Peyer's patch (tissue), 4 donors: Measurements from ENCODE around the gene GLYAT. TPM values are rescaled to one million over a fixed set of nuclear protein-coding genes. Genes with fewer than 3 reads are reported as not detected.

Experiments used
- DNase-seq, 3 donors: peaks; one replicate each; pipeline ENCODE4 v3.0.0-alpha.2; 2017 to 2019
- H3K27ac ChIP-seq, 4 donors: fragments of 200-600 bp; sonication (generic); one replicate each; pipeline ENCODE4 v1.5.1; 2016 to 2019
- H3K27me3 ChIP-seq, 2 donors: fragments of 200-600 bp; sonication (generic); one replicate each; pipeline ENCODE4 v1.5.1; 2019
- H3K36me3 ChIP-seq, 3 donors: fragments of 200-600 bp; sonication (generic); one replicate each; pipeline ENCODE4 v1.5.1; 2016 to 2019
- H3K4me1 ChIP-seq, 4 donors: fragments of 200-600 bp; sonication (generic); one replicate each; pipeline ENCODE4 v1.5.1; 2016 to 2019
- H3K4me3 ChIP-seq, 4 donors: fragments of 200-600 bp; sonication (generic); 1 replicate in 3 of 4; 2 replicates in 1 of 4; pipeline ENCODE4 v1.5.1; 2016 to 2019; ENCODE audit warnings: mild to moderate bottlenecking in 1 of 4
- H3K9me3 ChIP-seq, 4 donors: fragments of 200-600 bp; sonication (generic); one replicate each; pipeline ENCODE4 v1.5.1; 2016 to 2019; ENCODE audit warnings: mild to moderate bottlenecking in 1 of 4
- POLR2A ChIP-seq, 2 donors: fragments of 450-650 bp; IDR thresholded peaks; one replicate each; pipeline ENCODE4 v1.5.1; 2017; ENCODE audit warnings: antibody characterized with exemption in 2 of 2, mild to moderate bottlenecking in 2 of 2, moderate library complexity in 2 of 2
- total RNA-seq, 4 donors: library from RNA; depleted of rRNA; stranded (reverse); fragments of >200 nt; gene quantifications; one replicate each; pipeline ENCODE4 v1.1.0, GENCODE V29; 2016
- TF ChIP-seq, protein P1 (sequence below), 6 experiments: fragments of 450-650 bp in 4 of 6; fragments of 200-600 bp in 2 of 6; sonication (generic) in 1 of 6; IDR thresholded peaks; one replicate each; pipeline ENCODE4 v1.5.1; 2017 to 2019; ENCODE audit warnings: antibody characterized with exemption in 6 of 6, mild to moderate bottlenecking in 3 of 6, moderate library complexity in 1 of 6

Gene GLYAT
- total RNA-seq, 4 donors from 2014 or later, result not detected

- peak in 1 of 3 donors; percentile 47 for DNase-seq
- no peaks in the 10 kb centered on the region for H3K36me3 ChIP-seq
- H3K27ac ChIP-seq, result no peak overlapping the region
Observed at GRCh38 chr11:58762284-58763119, 30.8 kb upstream of the GLYAT start.

DNA sequence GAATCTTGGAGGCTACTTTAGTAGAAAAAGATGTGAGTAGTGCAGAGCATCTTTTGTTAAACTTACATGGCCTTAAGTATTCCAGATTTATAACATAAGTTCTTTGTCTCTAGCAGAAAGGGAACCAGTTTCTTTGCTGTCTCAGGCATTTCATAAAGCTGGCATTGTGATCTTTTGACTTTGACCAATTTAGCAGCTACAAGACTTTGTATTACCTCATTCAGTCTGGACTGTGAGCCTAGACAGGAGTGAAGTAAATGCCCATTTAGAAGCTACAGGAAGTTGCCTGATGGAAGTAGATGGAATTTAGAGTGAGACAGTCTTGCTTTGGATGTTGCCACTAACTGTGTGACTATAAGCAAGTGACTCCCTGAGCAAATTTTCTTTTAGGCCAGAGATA is 25.7 kb upstream of the GLYAT start:
- Histone ChIP-seq H3K27me3 (no peaks in the 10 kb centered on the region), H3K9me3 (no peaks in the 10 kb centered on the region), H3K36me3 (no peaks in the 10 kb centered on the region), H3K27ac (no peak overlapping the region), H3K4me3 (no peak overlapping the region), H3K4me1 (peaks cover 0 to 3% (median 0%) of the 10 kb centered on the region in 4 donors)
- no peak for DNase-seq
- TF ChIP-seq, protein P1, sequence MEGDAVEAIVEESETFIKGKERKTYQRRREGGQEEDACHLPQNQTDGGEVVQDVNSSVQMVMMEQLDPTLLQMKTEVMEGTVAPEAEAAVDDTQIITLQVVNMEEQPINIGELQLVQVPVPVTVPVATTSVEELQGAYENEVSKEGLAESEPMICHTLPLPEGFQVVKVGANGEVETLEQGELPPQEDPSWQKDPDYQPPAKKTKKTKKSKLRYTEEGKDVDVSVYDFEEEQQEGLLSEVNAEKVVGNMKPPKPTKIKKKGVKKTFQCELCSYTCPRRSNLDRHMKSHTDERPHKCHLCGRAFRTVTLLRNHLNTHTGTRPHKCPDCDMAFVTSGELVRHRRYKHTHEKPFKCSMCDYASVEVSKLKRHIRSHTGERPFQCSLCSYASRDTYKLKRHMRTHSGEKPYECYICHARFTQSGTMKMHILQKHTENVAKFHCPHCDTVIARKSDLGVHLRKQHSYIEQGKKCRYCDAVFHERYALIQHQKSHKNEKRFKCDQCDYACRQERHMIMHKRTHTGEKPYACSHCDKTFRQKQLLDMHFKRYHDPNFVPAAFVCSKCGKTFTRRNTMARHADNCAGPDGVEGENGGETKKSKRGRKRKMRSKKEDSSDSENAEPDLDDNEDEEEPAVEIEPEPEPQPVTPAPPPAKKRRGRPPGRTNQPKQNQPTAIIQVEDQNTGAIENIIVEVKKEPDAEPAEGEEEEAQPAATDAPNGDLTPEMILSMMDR (IDR thresholded peaks at IDR 0.05), result no peak
- TF ChIP-seq POLR2A (IDR thresholded peaks at IDR 0.05), result no peak

More at GRCh38 chr11:58762284-58763119, 30.8 kb upstream of the GLYAT start:
- H3K4me1 ChIP-seq, result peaks cover 0 to 3% (median 0%) of the 10 kb centered on the region in 4 donors
- TF ChIP-seq POLR2A (IDR thresholded peaks at IDR 0.05), result no peak
- TF ChIP-seq, protein P1 (IDR thresholded peaks at IDR 0.05), result no peak
- no peaks in the 10 kb centered on the region for H3K9me3 ChIP-seq
- H3K4me3 ChIP-seq, result no peak overlapping the region
- peaks cover 0 to 3% of the 10 kb centered on the region in 2 donors for H3K27me3 ChIP-seq

DNA sequence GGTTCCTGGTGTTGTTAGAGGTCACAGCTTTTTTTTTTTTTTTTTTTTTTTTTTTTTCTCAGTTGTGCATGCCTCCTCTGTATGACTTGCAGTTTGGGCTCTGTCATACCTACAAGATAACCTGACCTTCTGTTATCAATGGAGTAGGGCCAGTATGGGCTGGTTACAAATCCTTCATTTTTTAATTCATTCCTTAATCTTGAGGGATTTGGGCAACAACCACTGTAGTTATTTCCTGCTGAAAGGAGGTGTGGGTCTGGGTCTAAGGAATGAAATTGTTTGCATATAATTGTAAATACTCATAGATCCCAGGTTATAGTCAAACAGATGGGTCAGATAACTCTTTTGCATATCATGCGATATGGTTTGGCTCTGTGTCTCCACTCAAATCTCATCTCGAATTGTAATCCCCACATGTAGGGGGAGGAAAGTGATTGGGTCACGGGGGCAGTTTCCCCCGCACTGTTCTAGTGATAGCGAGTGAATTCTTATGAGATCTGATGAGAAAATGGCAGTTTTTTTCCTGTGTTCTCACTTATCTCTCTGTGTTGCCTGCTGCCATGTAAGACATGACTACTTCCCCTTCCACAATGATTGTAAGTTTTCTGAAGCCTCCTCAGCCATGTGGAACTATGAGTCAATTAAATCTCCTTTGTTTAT is 14.1 kb upstream of the GLYAT start:
- no peak overlapping the region for H3K27ac ChIP-seq
- no peaks in the 10 kb centered on the region for H3K36me3 ChIP-seq
- no peak overlapping the region for H3K4me3 ChIP-seq
- H3K9me3 ChIP-seq, result no peaks in the 10 kb centered on the region
- DNase-seq, result no peak
- no peaks in the 10 kb centered on the region for H3K27me3 ChIP-seq
- TF ChIP-seq, protein P1 (IDR thresholded peaks at IDR 0.05), result no peak
- TF ChIP-seq POLR2A (IDR thresholded peaks at IDR 0.05), result no peak
- H3K4me1 ChIP-seq, result no peaks in the 10 kb centered on the region

DNA sequence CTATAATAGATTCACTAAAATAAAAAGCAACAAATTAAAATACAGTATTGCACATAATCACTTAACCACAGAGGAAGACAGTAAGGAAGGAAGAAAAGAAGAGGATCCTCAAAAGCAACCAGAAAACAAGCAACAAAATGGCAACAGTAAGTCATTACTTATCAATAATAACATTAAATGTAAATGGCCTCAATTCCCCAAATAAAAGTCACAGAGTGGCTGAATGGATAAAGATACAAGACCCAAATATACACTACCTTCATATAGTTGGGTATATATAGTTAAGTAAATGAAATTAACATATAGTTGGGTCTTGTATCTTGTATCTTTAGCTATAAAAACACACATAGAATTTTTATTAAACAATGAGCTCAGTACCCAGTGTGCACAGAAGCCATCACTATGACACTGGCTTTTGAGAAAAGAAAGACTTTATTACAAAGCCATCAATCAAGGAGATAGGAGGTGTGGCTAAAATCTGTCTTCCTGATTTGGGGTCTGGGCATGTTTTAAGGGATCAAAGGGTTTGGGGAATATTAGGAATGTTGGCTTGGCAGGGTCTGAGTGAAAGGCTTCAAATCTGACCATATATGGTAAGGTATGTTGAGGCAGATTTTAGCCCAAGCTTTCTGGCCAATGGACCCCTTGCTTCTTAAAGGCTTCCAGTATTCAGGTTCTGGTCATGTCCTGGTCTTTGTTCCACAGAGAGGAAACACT is 13.4 kb upstream of the GLYAT start:
- no peak for DNase-seq
- Histone ChIP-seq H3K4me3 (no peak overlapping the region), H3K27me3 (no peaks in the 10 kb centered on the region), H3K4me1 (no peaks in the 10 kb centered on the region), H3K27ac (no peak overlapping the region), H3K36me3 (no peaks in the 10 kb centered on the region), H3K9me3 (no peaks in the 10 kb centered on the region)
- no peak for TF ChIP-seq POLR2A (IDR thresholded peaks at IDR 0.05)
- TF ChIP-seq, protein P1 (IDR thresholded peaks at IDR 0.05), result no peak

GRCh38 chr11:58742981-58743880 is 11.5 kb upstream of the GLYAT start:
- H3K4me3 ChIP-seq, result no peak overlapping the region
- no peak overlapping the region for H3K27ac ChIP-seq
- no peaks in the 10 kb centered on the region for H3K4me1 ChIP-seq
- no peaks in the 10 kb centered on the region for H3K9me3 ChIP-seq
- H3K27me3 ChIP-seq, result no peaks in the 10 kb centered on the region
- no peak for DNase-seq
- no peak for TF ChIP-seq POLR2A (IDR thresholded peaks at IDR 0.05)
- TF ChIP-seq, protein P1 (IDR thresholded peaks at IDR 0.05), result no peak
- no peaks in the 10 kb centered on the region for H3K36me3 ChIP-seq
